Endothelial cell of umbilical vein (primary cell): Measurements from ENCODE around the gene TNS4. TPM values are rescaled to one million over a fixed set of nuclear protein-coding genes. Genes with fewer than 3 reads are reported as not detected.

Experiments used
- BruUV-seq: library from RNA; stranded (reverse); fragments of 400-500 nt; replicated peaks from 2 replicates; lab custom pipeline; 2021; lab: Mats Ljungman, UMichigan
- CTCF ChIA-PET: fragments of 300-600, 350-600 bp; sonication (Branson Sonifier 250); formaldehyde crosslinking; loops from one replicate; lab custom pipeline; 2021; ENCODE audit warnings: antibody characterized with exemption, inconsistent platforms; lab: Charles Lee
- POLR2A ChIA-PET: fragments of 300-600, 350-600 bp; sonication (Branson Sonifier 250); formaldehyde crosslinking; loops from one replicate; lab custom pipeline; 2021; ENCODE audit warnings: antibody characterized with exemption, inconsistent platforms; lab: Charles Lee
- DNase-seq: peaks from one replicate; pipeline ENCODE4 v3.0.0-alpha.2; 2011; ENCODE audit warnings: low read depth, low spot score
- FAIRE-seq: peaks from 2 replicates; lab custom pipeline; 2011; peaks lifted over from hg19 to GRCh38; lab: Jason Lieb, UNC
- H2AFZ ChIP-seq: 2 replicates; pipeline ENCODE4 v1.6.0; 2012; ENCODE audit warnings: low read depth, low read length, control low read depth, inconsistent platforms
- H3K27ac ChIP-seq: 2 replicates; pipeline ENCODE4 v1.5.1; 2011; ENCODE audit warnings: low read depth, mild to moderate bottlenecking, control low read depth, low read length, moderate library complexity; ENCODE audit not compliant: insufficient read depth
- H3K27me3 ChIP-seq, 2 experiments: 2 replicates each; pipeline versions ENCODE4 v1.6.0 to v1.6.1; 2011; ENCODE audit warnings: low read length in 2 of 2, mixed read lengths in 1 of 2; ENCODE audit not compliant: control insufficient read depth in 2 of 2, insufficient read depth in 2 of 2
- H3K36me3 ChIP-seq, 2 experiments: 2 replicates in 1 of 2; 3 replicates in 1 of 2; pipeline ENCODE4 v1.5.1; 2011; ENCODE audit warnings: low read length in 2 of 2, mild to moderate bottlenecking in 1 of 2, moderate library complexity in 1 of 2; ENCODE audit not compliant: control insufficient read depth in 2 of 2, insufficient read depth in 2 of 2; ENCODE audit errors: extremely low read depth in 1 of 2
- H3K4me1 ChIP-seq: 3 replicates; pipeline ENCODE4 v1.5.1; 2011; ENCODE audit warnings: mild to moderate bottlenecking, low read length; ENCODE audit not compliant: control insufficient read depth, insufficient read depth; ENCODE audit errors: extremely low read depth
- H3K4me2 ChIP-seq: 2 replicates; pipeline ENCODE4 v1.6.1; 2011; ENCODE audit warnings: low read length, control low read depth, mixed read lengths; ENCODE audit not compliant: insufficient read depth
- H3K4me3 ChIP-seq, 3 experiments: fragments of 200-600 bp in 1 of 3; sonication (generic), shearing (Covaris generic) in 1 of 3; replicated peaks in 1 of 3; 2 replicates each; pipeline ENCODE4 v1.5.1; 2011 to 2016; ENCODE audit warnings: control low read depth in 3 of 3, low read length in 3 of 3, mild to moderate bottlenecking in 2 of 3, inconsistent platforms in 1 of 3, low read depth in 1 of 3, moderate library complexity in 1 of 3; ENCODE audit not compliant: insufficient read depth in 1 of 3
- H3K79me2 ChIP-seq: 2 replicates; pipeline ENCODE4 v1.6.0; 2012; ENCODE audit warnings: low read length, inconsistent platforms; ENCODE audit not compliant: control insufficient read depth, insufficient read depth
- H3K9ac ChIP-seq: replicated peaks from 2 replicates; pipeline ENCODE3; 2011; ENCODE audit warnings: low read length, control low read depth; ENCODE audit not compliant: insufficient read depth; ENCODE audit errors: extremely low read depth
- H3K9me1 ChIP-seq: replicated peaks from 3 replicates; pipeline ENCODE4 v1.6.0; 2011; ENCODE audit warnings: mild to moderate bottlenecking, low read length; ENCODE audit not compliant: control insufficient read depth, insufficient read depth; ENCODE audit errors: extremely low read depth
- H3K9me3 ChIP-seq: replicated peaks from 2 replicates; pipeline ENCODE4 v1.5.1; 2012; ENCODE audit warnings: low read length, inconsistent platforms; ENCODE audit not compliant: control insufficient read depth, insufficient read depth
- H4K20me1 ChIP-seq: replicated peaks from 2 replicates; pipeline ENCODE3; 2011; ENCODE audit warnings: mild to moderate bottlenecking, low read length; ENCODE audit not compliant: control insufficient read depth, insufficient read depth; ENCODE audit errors: extremely low read depth
- EZH2 ChIP-seq: IDR thresholded peaks from 2 replicates; pipeline ENCODE4 v1.6.1; 2012; ENCODE audit warnings: borderline replicate concordance, low read depth, mild to moderate bottlenecking, moderate library complexity, low read length, inconsistent platforms; ENCODE audit not compliant: severe bottlenecking
- FOS ChIP-seq: IDR thresholded peaks from 2 replicates; pipeline ENCODE4 v1.6.1; 2011; ENCODE audit warnings: mild to moderate bottlenecking, low read length, moderate library complexity, borderline replicate concordance; ENCODE audit not compliant: insufficient read depth
- GATA2 ChIP-seq: IDR thresholded peaks from 2 replicates; pipeline ENCODE4 v1.7.0; 2011; ENCODE audit warnings: low read depth, mild to moderate bottlenecking, moderate library complexity, mixed read lengths, low read length; ENCODE audit not compliant: insufficient read length, insufficient read depth
- JUN ChIP-seq: IDR thresholded peaks from 2 replicates; pipeline ENCODE4 v1.6.1; 2011; ENCODE audit warnings: borderline replicate concordance, low read depth; ENCODE audit not compliant: insufficient read length, insufficient read depth
- MYC ChIP-seq: IDR thresholded peaks from one replicate; pipeline ENCODE4 v1.6.1; 2011; ENCODE audit warnings: mild to moderate bottlenecking, low read depth, low read length
- POLR2A ChIP-seq: IDR thresholded peaks from 2 replicates; pipeline ENCODE4 v1.6.1; 2012; ENCODE audit warnings: low read depth, mild to moderate bottlenecking, control low read depth, low read length
- POLR2AphosphoS5 ChIP-seq: IDR thresholded peaks from 2 replicates; pipeline ENCODE4 v1.6.1; 2012; ENCODE audit warnings: low read depth, mild to moderate bottlenecking, control low read depth, low read length, moderate library complexity; ENCODE audit not compliant: insufficient read depth
- dilution Hi-C: fragments of 300-500 bp; cut with MboI; formaldehyde crosslinking; loops from one replicate; pipeline ENCODE4 v1.15.0; 2019; ENCODE audit warnings: low sequenced_read_pairs; ENCODE audit not compliant: extremely low pct_ligation_motif_present
- intact Hi-C: fragments of 100-400 bp; cut with micrococcal nuclease; formaldehyde crosslinking; loops from one replicate; pipeline ENCODE4 v1.10.0; 2022
- polyA plus RNA-seq, 4 experiments: library from polyadenylated mRNA; depleted of rRNA in 3 of 4; stranded (reverse) in 3 of 4; unstranded in 1 of 4; fragments of >200 nt; gene quantifications; 2 replicates each; pipeline versions ENCODE4 v1.2.1 to v1.2.3, GENCODE V29; 2011 to 2012; ENCODE audit warnings: missing spikeins in 1 of 4
- total RNA-seq: library from RNA; stranded (reverse); gene quantifications from 2 replicates; pipeline ENCODE4 v1.2.3, GENCODE V29; 2021
- TF ChIP-seq, protein P1 (sequence below), 2 donors: IDR thresholded peaks; 1 replicate in 1 of 2; 2 replicates in 1 of 2; pipeline ENCODE4 v1.5.1; 2011; ENCODE audit warnings: low read length in 2 of 2, mild to moderate bottlenecking in 2 of 2, moderate library complexity in 2 of 2, control low read depth in 1 of 2, inconsistent platforms in 1 of 2, low read depth in 1 of 2; ENCODE audit not compliant: insufficient read depth in 1 of 2; ENCODE audit errors: extremely low read depth in 1 of 2
- TF ChIP-seq, protein P2 (sequence below): IDR thresholded peaks from 2 replicates; pipeline ENCODE4 v1.6.1; 2011; ENCODE audit not compliant: insufficient read depth, insufficient read length

The TNS4 gene
- total and polyA plus RNA-seq, 2 donors (not counting 3 experiments of a cell fraction or from before 2014, with no cell fraction given): not detected

DNA sequence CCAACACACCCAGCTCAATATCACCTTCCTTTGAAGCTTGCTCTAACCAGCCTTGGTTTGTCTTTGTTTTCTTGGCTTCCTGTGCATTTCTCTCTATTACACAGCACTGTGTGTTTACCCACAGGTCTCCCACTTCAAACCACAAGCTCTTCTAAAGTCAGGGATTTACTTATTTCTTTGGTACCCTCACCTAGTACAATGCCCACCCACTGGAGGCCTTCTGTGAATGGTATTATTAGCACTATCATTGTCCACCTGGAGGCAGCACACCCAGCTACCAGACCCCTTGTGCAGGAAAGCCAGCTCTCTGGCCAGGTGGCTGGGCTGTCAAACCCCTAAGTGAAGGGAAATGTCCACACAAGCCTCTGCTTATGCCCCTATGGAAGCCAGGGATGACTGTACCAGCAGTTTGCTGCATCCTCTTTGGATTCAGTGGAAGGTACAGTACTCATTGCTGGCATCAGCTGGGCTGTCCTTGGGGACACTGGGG lies 74.4 kb downstream of the TNS4 start:
- Histone ChIP-seq H3K9me3 (no peaks in the 10 kb centered on the region), H3K36me3 (no peaks in the 10 kb centered on the region), H2AFZ (no peak overlapping the region), H3K4me3 (no peak overlapping the region), H3K9me1 (no peaks in the 10 kb centered on the region), H3K4me1 (no peaks in the 10 kb centered on the region), H3K4me2 (no peak overlapping the region), H4K20me1 (no peaks in the 10 kb centered on the region), H3K27ac (no peak overlapping the region), H3K27me3 (peaks cover 0 to 2% of the 10 kb centered on the region in 2 experiments), H3K9ac (no peak overlapping the region), H3K79me2 (no peaks in the 10 kb centered on the region)
- ChIA-PET CTCF (interaction anchor here (0.5 to 2.4 kb wide), 7 partner anchors 12 to 1278 kb away, joined by 3 to 11 read pairs (median 6); no protein-coding TSS in a partner anchor), POLR2A (interaction anchor here (0.6 kb wide), 1 partner anchor 49 kb away, joined by 3 read pairs; no protein-coding TSS in a partner anchor)
- FAIRE-seq: no peak
- intact Hi-C loops: no loop called here
- dilution Hi-C loops: no loop called here
- no peak for DNase-seq
- BruUV-seq: no TSS peak
- TF ChIP-seq, protein P1, sequence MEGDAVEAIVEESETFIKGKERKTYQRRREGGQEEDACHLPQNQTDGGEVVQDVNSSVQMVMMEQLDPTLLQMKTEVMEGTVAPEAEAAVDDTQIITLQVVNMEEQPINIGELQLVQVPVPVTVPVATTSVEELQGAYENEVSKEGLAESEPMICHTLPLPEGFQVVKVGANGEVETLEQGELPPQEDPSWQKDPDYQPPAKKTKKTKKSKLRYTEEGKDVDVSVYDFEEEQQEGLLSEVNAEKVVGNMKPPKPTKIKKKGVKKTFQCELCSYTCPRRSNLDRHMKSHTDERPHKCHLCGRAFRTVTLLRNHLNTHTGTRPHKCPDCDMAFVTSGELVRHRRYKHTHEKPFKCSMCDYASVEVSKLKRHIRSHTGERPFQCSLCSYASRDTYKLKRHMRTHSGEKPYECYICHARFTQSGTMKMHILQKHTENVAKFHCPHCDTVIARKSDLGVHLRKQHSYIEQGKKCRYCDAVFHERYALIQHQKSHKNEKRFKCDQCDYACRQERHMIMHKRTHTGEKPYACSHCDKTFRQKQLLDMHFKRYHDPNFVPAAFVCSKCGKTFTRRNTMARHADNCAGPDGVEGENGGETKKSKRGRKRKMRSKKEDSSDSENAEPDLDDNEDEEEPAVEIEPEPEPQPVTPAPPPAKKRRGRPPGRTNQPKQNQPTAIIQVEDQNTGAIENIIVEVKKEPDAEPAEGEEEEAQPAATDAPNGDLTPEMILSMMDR (IDR thresholded peaks at IDR 0.05; ENCODE audit: extremely low read depth in 1 of 2, insufficient read depth in 1 of 2, low read depth in 1 of 2, low read length in 2 of 2): no peak
- no peak for TF ChIP-seq FOS
- no peak for TF ChIP-seq POLR2AphosphoS5
- TF ChIP-seq JUN: no peak
- TF ChIP-seq POLR2A: no peak
- TF ChIP-seq MYC: no peak
- TF ChIP-seq EZH2: no peak
- TF ChIP-seq, protein P2, sequence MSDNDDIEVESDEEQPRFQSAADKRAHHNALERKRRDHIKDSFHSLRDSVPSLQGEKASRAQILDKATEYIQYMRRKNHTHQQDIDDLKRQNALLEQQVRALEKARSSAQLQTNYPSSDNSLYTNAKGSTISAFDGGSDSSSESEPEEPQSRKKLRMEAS: no peak
- TF ChIP-seq GATA2: no peak

Other genes with a start within 250 kb of the TNS4 start
- gene CDC6, start 213.7 kb downstream of the TNS4 start, total RNA-seq: 49.9 and 55.2 TPM in 2 replicates
- 13.4 and 15.5 TPM in 2 replicates for gene CDC6, start 213.7 kb downstream of the TNS4 start, polyA plus RNA-seq
- 37.8 and 43.4 TPM in 2 replicates for gene RARA, start 192.4 kb downstream of the TNS4 start, total RNA-seq
- gene RARA, start 192.4 kb downstream of the TNS4 start, polyA plus RNA-seq: 11.2 and 11.9 TPM in 2 replicates
- 0.39 and 0.40 TPM in 2 replicates for gene GJD3, start 136.9 kb downstream of the TNS4 start, total RNA-seq
- gene GJD3, start 136.9 kb downstream of the TNS4 start, polyA plus RNA-seq: 0.10 TPM in 1 of 2 replicates, not detected in the other
- 149 and 160 TPM in 2 replicates for gene TOP2A, start 83.7 kb downstream of the TNS4 start, total RNA-seq
- 25.5 and 31.3 TPM in 2 replicates for gene TOP2A, start 83.7 kb downstream of the TNS4 start, polyA plus RNA-seq
- gene IGFBP4, start 58.2 kb downstream of the TNS4 start, total RNA-seq: 585 and 618 TPM in 2 replicates
- 369 and 377 TPM in 2 replicates for gene IGFBP4, start 58.2 kb downstream of the TNS4 start, polyA plus RNA-seq
- gene CCR7, start 63.8 kb upstream of the TNS4 start, total RNA-seq: 0.30 TPM in 1 of 2 replicates, not detected in the other
- gene CCR7, start 63.8 kb upstream of the TNS4 start, polyA plus RNA-seq: 0.18 and 0.25 TPM in 2 replicates
- gene SMARCE1, start 146.2 kb upstream of the TNS4 start, total RNA-seq: 120 and 127 TPM in 2 replicates
- 21.5 and 28.4 TPM in 2 replicates for gene SMARCE1, start 146.2 kb upstream of the TNS4 start, polyA plus RNA-seq
- gene KRT222, start 163.6 kb upstream of the TNS4 start, total RNA-seq: not detected in 2 replicates
- gene KRT222, start 163.6 kb upstream of the TNS4 start, polyA plus RNA-seq: not detected in 2 replicates
- gene KRT24, start 202.1 kb upstream of the TNS4 start, total RNA-seq: not detected in 2 replicates
- gene KRT24, start 202.1 kb upstream of the TNS4 start, polyA plus RNA-seq: not detected in 2 replicates